ENCODE data around the gene DNAH2. TPM values are rescaled to one million over a fixed set of nuclear protein-coding genes. Genes with fewer than 3 reads are reported as not detected.
A peak's percentile ranks its signal among the peaks of the same experiment; 100 is the strongest.

The DNAH2 gene
- total and polyA plus RNA-seq, 4 donors, result 1.5 to 14.0 (median 7.6) TPM

GRCh38 chr17:7713782-7714181, 3.8 kb upstream of the DNAH2 start:
- Histone ChIP-seq H3K4me3 (no peak overlapping the region), H3K9me3 (ENCODE audit: control insufficient read depth in 4 of 4, insufficient read depth in 3 of 4, low read length in 3 of 4) (no peaks in the 10 kb centered on the region), H3K36me3 (ENCODE audit: control insufficient read depth in 4 of 4, insufficient read depth in 4 of 4, low read length in 4 of 4) (no peaks in the 10 kb centered on the region), H3K9ac (ENCODE audit: insufficient read depth in 1 of 2, low read length in 2 of 2) (no peak overlapping the region), H3K4me1 (ENCODE audit: control insufficient read depth in 5 of 5, insufficient read depth in 5 of 5, low read length in 5 of 5) (peaks cover 0 to 11% (median 2%) of the 10 kb centered on the region in 5 donors), H3K27me3 (ENCODE audit: control insufficient read depth in 3 of 3, insufficient read depth in 3 of 3, low read length in 2 of 3) (peaks cover 0 to 21% (median 18%) of the 10 kb centered on the region in 3 donors), H3K27ac (ENCODE audit: low read depth in 1 of 2, low read length in 1 of 2) (no peak overlapping the region)
- 18 to 25% methylated on average over 9 of the region's 9 CpGs for WGBS, 2 donors
- no peak for DNase-seq
- no peak for TF ChIP-seq CTCF (IDR thresholded peaks at IDR 0.05; ENCODE audit: control extremely low read depth, extremely low read depth)
- ATAC-seq (ENCODE audit: insufficient read depth, low FRiP score), result no peak

- DNase-seq (no peak), ATAC-seq (ENCODE audit: insufficient read depth, low FRiP score) (no peak)
- Histone ChIP-seq H3K27ac (ENCODE audit: low read depth in 1 of 2, low read length in 1 of 2) (no peak overlapping the region), H3K4me1 (ENCODE audit: control insufficient read depth in 5 of 5, insufficient read depth in 5 of 5, low read length in 5 of 5) (peaks cover 0 to 11% (median 2%) of the 10 kb centered on the region in 5 donors), H3K4me3 (no peak overlapping the region), H3K9me3 (ENCODE audit: control insufficient read depth in 4 of 4, insufficient read depth in 3 of 4, low read length in 3 of 4) (no peaks in the 10 kb centered on the region), H3K27me3 (ENCODE audit: control insufficient read depth in 3 of 3, insufficient read depth in 3 of 3, low read length in 2 of 3) (peaks cover 0 to 21% (median 19%) of the 10 kb centered on the region in 3 donors), H3K36me3 (ENCODE audit: control insufficient read depth in 4 of 4, insufficient read depth in 4 of 4, low read length in 4 of 4) (no peaks in the 10 kb centered on the region), H3K9ac (ENCODE audit: insufficient read depth in 1 of 2, low read length in 2 of 2) (no peak overlapping the region)
- 74 to 84% methylated on average over 10 of the region's 10 CpGs for WGBS, 2 donors
- no peak for TF ChIP-seq CTCF (IDR thresholded peaks at IDR 0.05; ENCODE audit: control extremely low read depth, extremely low read depth)
These were observed 2.6 kb upstream of the DNAH2 start for GRCh38 chr17:7714721-7715594.

- Histone ChIP-seq H3K9ac (ENCODE audit: insufficient read depth in 1 of 2, low read length in 2 of 2) (peak overlapping the region in 1 of 2 donors; percentile 47), H3K36me3 (ENCODE audit: control insufficient read depth in 4 of 4, insufficient read depth in 4 of 4, low read length in 4 of 4) (no peaks in the 10 kb centered on the region), H3K4me3 (peak overlapping the region; percentile 7), H3K9me3 (ENCODE audit: control insufficient read depth in 4 of 4, insufficient read depth in 3 of 4, low read length in 3 of 4) (no peaks in the 10 kb centered on the region), H3K27ac (ENCODE audit: low read depth in 1 of 2, low read length in 1 of 2) (no peak overlapping the region), H3K4me1 (ENCODE audit: control insufficient read depth in 5 of 5, insufficient read depth in 5 of 5, low read length in 5 of 5) (peaks cover 0 to 11% (median 2%) of the 10 kb centered on the region in 5 donors), H3K27me3 (ENCODE audit: control insufficient read depth in 3 of 3, insufficient read depth in 3 of 3, low read length in 2 of 3) (peaks cover 0 to 23% (median 16%) of the 10 kb centered on the region in 3 donors)
- ATAC-seq (ENCODE audit: insufficient read depth, low FRiP score) (no peak), DNase-seq (peak in 1 of 3 donors; percentile 18)
- no peak for TF ChIP-seq CTCF (IDR thresholded peaks at IDR 0.05; ENCODE audit: control extremely low read depth, extremely low read depth)
- 41 to 52% methylated on average over 20 of the region's 20 CpGs for WGBS, 2 donors
These were observed 1.3 kb upstream of the DNAH2 start for GRCh38 chr17:7715936-7716886.

All from lung (tissue), 12 donors.